HEK293 (cell line): ENCODE data around the gene SCRN2.

Experiments
- CTCF ChIA-PET: fragments of 350-600 bp; formaldehyde crosslinking; extraction: SDS; loops from one replicate; lab custom pipeline; 2021; ENCODE audit warnings: antibody characterized with exemption; lab: Yijun Ruan, JAX
- POLR2A ChIA-PET: fragments of 300-600 bp; formaldehyde crosslinking; extraction: SDS; loops from one replicate; lab custom pipeline; 2020; ENCODE audit warnings: antibody characterized with exemption, inconsistent platforms; lab: Yijun Ruan, JAX
- H3K27ac ChIP-seq: fragments of 200-500 bp; sonication (Bioruptor generic); 2 replicates; pipeline ENCODE4 v1.5.1; 2014; ENCODE audit warnings: low read depth, low read length, control low read depth, inconsistent platforms; ENCODE audit errors: extremely low read depth
- H3K36me3 ChIP-seq, 2 experiments: fragments of 200-500 bp in 1 of 2; sonication (Bioruptor generic) in 1 of 2; 1 replicate in 1 of 2; 2 replicates in 1 of 2; pipeline ENCODE4 v1.5.1; 2014 to 2017; ENCODE audit warnings: inconsistent platforms in 2 of 2, low read length in 2 of 2; ENCODE audit not compliant: control insufficient read depth in 2 of 2, insufficient read depth in 1 of 2
- H3K4me1 ChIP-seq: fragments of 200-500 bp; sonication (Bioruptor generic); 2 replicates; pipeline ENCODE4 v1.5.1; 2014; ENCODE audit warnings: mild to moderate bottlenecking, low read length, inconsistent platforms; ENCODE audit not compliant: control insufficient read depth, insufficient read depth
- H3K4me3 ChIP-seq: 2 replicates; pipeline ENCODE4 v1.5.1; 2011; ENCODE audit warnings: low read depth, mild to moderate bottlenecking, control low read depth, low read length, moderate library complexity
- H3K9me3 ChIP-seq: fragments of 200-500 bp; sonication (Bioruptor generic); 2 replicates; pipeline ENCODE4 v1.5.1; 2014; ENCODE audit warnings: low read depth, low read length, inconsistent platforms; ENCODE audit not compliant: control insufficient read depth, insufficient read depth
- MZF1 ChIP-seq: fragments of 450-650 bp; formaldehyde crosslinking; IDR thresholded peaks from 2 replicates; pipeline ENCODE4 v1.5.1; 2017; ENCODE audit warnings: missing biosample characterization, missing genetic modification characterization, borderline replicate concordance
- REPIN1 ChIP-seq: fragments of 450-650 bp; formaldehyde crosslinking; IDR thresholded peaks from 2 replicates; pipeline ENCODE4 v1.5.1; 2017; ENCODE audit warnings: missing biosample characterization, missing genetic modification characterization, low read depth
- SCRT2 ChIP-seq: fragments of 450-650 bp; formaldehyde crosslinking; IDR thresholded peaks from 2 replicates; pipeline ENCODE4 v1.5.1; 2016; ENCODE audit warnings: missing biosample characterization, missing genetic modification characterization
- ZBTB48 ChIP-seq: fragments of 450-650 bp; formaldehyde crosslinking; IDR thresholded peaks from 2 replicates; pipeline ENCODE4 v1.5.1; 2016; ENCODE audit warnings: missing biosample characterization, missing genetic modification characterization
- ZNF133 ChIP-seq: fragments of 450-650 bp; formaldehyde crosslinking; IDR thresholded peaks from 2 replicates; pipeline ENCODE4 v1.5.1; 2016; ENCODE audit warnings: missing biosample characterization, missing genetic modification characterization
- ZNF214 ChIP-seq: fragments of 450-650 bp; formaldehyde crosslinking; IDR thresholded peaks from 2 replicates; pipeline ENCODE4 v1.5.1; 2017; ENCODE audit warnings: missing biosample characterization, mild to moderate bottlenecking, missing genetic modification characterization, borderline replicate concordance
- ZNF23 ChIP-seq: fragments of 450-650 bp; formaldehyde crosslinking; IDR thresholded peaks from 2 replicates; pipeline ENCODE4 v1.5.1; 2016; ENCODE audit warnings: missing biosample characterization, missing genetic modification characterization, borderline replicate concordance
- ZNF24 ChIP-seq: fragments of 450-650 bp; formaldehyde crosslinking; IDR thresholded peaks from 2 replicates; pipeline ENCODE4 v1.5.1; 2016; ENCODE audit warnings: missing biosample characterization, missing genetic modification characterization
- ZNF341 ChIP-seq: fragments of 450-650 bp; formaldehyde crosslinking; IDR thresholded peaks from 2 replicates; pipeline ENCODE4; 2016; ENCODE audit warnings: low read depth, missing biosample characterization, missing genetic modification characterization
- ZNF350 ChIP-seq: fragments of 450-650 bp; formaldehyde crosslinking; IDR thresholded peaks from 2 replicates; pipeline ENCODE4 v1.5.0; 2017; ENCODE audit warnings: missing biosample characterization, mild to moderate bottlenecking, missing genetic modification characterization
- ZNF423 ChIP-seq: fragments of 450-650 bp; formaldehyde crosslinking; IDR thresholded peaks from 2 replicates; pipeline ENCODE4 v1.5.1; 2016; ENCODE audit warnings: missing biosample characterization, missing genetic modification characterization
- ZNF561 ChIP-seq: fragments of 450-650 bp; IDR thresholded peaks from 2 replicates; pipeline ENCODE4 v1.5.1; 2018; ENCODE audit warnings: missing biosample characterization, missing genetic modification characterization, borderline replicate concordance
- ZNF596 ChIP-seq: fragments of 450-650 bp; IDR thresholded peaks from 2 replicates; pipeline ENCODE4 v1.5.0; 2018; ENCODE audit warnings: missing biosample characterization, mild to moderate bottlenecking, missing genetic modification characterization, moderate library complexity
- ZNF658 ChIP-seq: fragments of 450-650 bp; formaldehyde crosslinking; IDR thresholded peaks from 2 replicates; pipeline ENCODE4; 2016; ENCODE audit warnings: missing biosample characterization, missing genetic modification characterization
- ZNF76 ChIP-seq: fragments of 450-650 bp; formaldehyde crosslinking; IDR thresholded peaks from 2 replicates; pipeline ENCODE4; 2016; ENCODE audit warnings: low read depth, missing biosample characterization, missing genetic modification characterization, borderline replicate concordance
- ZNF777 ChIP-seq: fragments of 450-650 bp; formaldehyde crosslinking; IDR thresholded peaks from 2 replicates; pipeline ENCODE4 v1.5.1; 2017; ENCODE audit warnings: missing biosample characterization, missing genetic modification characterization, borderline replicate concordance
- TF ChIP-seq, protein P1 (sequence below): fragments of 450-650 bp; formaldehyde crosslinking; IDR thresholded peaks from 2 replicates; pipeline ENCODE4 v1.5.1; 2016; ENCODE audit warnings: missing biosample characterization, missing genetic modification characterization
- TF ChIP-seq, protein P2 (sequence below): sonication (generic); formaldehyde crosslinking; IDR thresholded peaks from 2 replicates; pipeline ENCODE4 v1.8.1; 2022; ENCODE audit warnings: mild to moderate bottlenecking, moderate library complexity, missing genetic modification reagents
- TF ChIP-seq, protein P3 (sequence below): fragments of 450-650 bp; formaldehyde crosslinking; IDR thresholded peaks from 2 replicates; pipeline ENCODE4 v1.5.1; 2017; ENCODE audit warnings: missing biosample characterization, missing genetic modification characterization
- TF ChIP-seq, protein P4 (sequence below): fragments of 450-650 bp; formaldehyde crosslinking; IDR thresholded peaks from 2 replicates; pipeline ENCODE4 v1.5.1; 2016; ENCODE audit warnings: missing biosample characterization, missing genetic modification characterization
- TF ChIP-seq, protein P5 (sequence below): fragments of 450-650 bp; formaldehyde crosslinking; IDR thresholded peaks from 2 replicates; pipeline ENCODE4 v1.5.1; 2016; ENCODE audit warnings: missing biosample characterization, missing genetic modification characterization, borderline replicate concordance
- TF ChIP-seq, protein P6 (sequence below): fragments of 450-650 bp; formaldehyde crosslinking; IDR thresholded peaks from 2 replicates; pipeline ENCODE4 v1.5.1; 2016; ENCODE audit warnings: missing biosample characterization, missing genetic modification characterization

SCRN2 gene

DNA sequence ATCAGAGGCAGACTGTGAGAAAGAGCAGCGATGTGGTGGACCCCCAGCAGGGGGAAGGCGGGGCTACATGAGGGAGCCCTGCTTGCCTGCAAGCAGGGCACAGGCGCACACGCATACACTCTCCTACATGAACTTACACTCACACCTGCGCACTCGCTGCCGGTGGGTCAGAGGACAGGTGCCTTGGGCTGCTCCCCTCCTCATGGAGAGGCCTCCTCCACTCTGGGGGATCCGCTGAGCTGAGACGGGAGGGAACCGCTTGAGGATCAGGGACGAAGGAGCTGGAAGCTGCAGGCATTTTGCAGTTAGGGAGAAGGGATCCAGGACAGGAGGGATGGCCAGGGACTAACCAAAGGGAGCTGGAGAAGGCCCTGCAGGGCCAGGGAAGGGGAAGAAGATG, 33.7 kb downstream of the SCRN2 start (continued):
- TF ChIP-seq, protein P1, sequence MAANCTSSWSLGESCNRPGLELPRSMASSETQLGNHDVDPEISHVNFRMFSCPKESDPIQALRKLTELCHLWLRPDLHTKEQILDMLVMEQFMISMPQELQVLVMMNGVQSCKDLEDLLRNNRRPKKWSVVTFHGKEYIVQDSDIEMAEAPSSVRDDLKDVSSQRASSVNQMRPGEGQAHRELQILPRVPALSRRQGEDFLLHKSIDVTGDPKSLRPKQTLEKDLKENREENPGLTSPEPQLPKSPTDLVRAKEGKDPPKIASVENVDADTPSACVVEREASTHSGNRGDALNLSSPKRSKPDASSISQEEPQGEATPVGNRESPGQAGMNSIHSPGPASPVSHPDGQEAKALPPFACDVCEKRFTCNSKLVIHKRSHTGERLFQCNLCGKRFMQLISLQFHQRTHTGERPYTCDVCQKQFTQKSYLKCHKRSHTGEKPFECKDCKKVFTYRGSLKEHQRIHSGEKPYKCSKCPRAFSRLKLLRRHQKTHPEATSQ (tag by site-specific recombination) = no peak
- TF ChIP-seq MZF1 (tag by site-specific recombination) = no peak
- no peak for TF ChIP-seq ZNF76
- TF ChIP-seq, protein P2, sequence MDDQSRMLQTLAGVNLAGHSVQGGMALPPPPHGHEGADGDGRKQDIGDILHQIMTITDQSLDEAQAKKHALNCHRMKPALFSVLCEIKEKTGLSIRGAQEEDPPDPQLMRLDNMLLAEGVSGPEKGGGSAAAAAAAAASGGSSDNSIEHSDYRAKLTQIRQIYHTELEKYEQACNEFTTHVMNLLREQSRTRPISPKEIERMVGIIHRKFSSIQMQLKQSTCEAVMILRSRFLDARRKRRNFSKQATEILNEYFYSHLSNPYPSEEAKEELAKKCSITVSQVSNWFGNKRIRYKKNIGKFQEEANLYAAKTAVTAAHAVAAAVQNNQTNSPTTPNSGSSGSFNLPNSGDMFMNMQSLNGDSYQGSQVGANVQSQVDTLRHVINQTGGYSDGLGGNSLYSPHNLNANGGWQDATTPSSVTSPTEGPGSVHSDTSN = no peak
- no peak for TF ChIP-seq ZNF341 (tag by site-specific recombination)
- TF ChIP-seq ZNF658 (tag by site-specific recombination) = no peak
- TF ChIP-seq, protein P3, sequence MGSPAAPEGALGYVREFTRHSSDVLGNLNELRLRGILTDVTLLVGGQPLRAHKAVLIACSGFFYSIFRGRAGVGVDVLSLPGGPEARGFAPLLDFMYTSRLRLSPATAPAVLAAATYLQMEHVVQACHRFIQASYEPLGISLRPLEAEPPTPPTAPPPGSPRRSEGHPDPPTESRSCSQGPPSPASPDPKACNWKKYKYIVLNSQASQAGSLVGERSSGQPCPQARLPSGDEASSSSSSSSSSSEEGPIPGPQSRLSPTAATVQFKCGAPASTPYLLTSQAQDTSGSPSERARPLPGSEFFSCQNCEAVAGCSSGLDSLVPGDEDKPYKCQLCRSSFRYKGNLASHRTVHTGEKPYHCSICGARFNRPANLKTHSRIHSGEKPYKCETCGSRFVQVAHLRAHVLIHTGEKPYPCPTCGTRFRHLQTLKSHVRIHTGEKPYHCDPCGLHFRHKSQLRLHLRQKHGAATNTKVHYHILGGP (tag by site-specific recombination) = no peak
- no peak for TF ChIP-seq REPIN1 (tag by site-specific recombination)
- TF ChIP-seq ZNF596 = no peak
- no peak for TF ChIP-seq ZNF777 (tag by site-specific recombination)

DNA sequence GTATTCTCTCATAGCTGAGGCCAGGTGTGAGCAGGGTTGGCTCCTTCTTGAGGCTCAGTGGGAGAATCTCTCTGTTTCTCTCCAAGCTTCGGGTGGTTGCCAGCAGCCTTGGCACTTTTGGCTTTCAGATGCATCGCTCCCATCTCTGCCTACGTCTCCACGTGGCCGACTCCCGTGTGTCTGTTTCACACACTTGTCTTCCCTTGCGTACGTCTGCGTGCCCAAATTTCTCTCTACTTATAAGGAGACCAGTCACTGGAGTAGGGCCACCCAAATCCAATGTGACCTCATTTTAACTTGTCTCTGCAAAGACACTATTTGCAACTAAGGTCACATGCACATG, 34.2 kb downstream of the SCRN2 start:
- Histone ChIP-seq H3K4me3 (no peak overlapping the region), H3K36me3 (peaks cover 0 to 31% of the 10 kb centered on the region in 2 experiments; a peak in 1 of 3 replicates), H3K4me1 (no peaks in the 10 kb centered on the region), H3K27ac (no peak overlapping the region), H3K9me3 (no peaks in the 10 kb centered on the region)
- ChIA-PET POLR2A (no interaction called here), CTCF (interaction anchor here (0.6 to 1.1 kb wide), 2 partner anchors 22 to 83 kb away, joined by 4 read pairs; no protein-coding TSS in a partner anchor)
- TF ChIP-seq ZNF214 (tag by site-specific recombination) (no peak), REPIN1 (tag by site-specific recombination) (no peak), ZNF423 (tag by site-specific recombination) (no peak), ZBTB48 (no peak), ZNF76 (no peak), ZNF777 (tag by site-specific recombination) (no peak), ZNF24 (no peak), SCRT2 (tag by site-specific recombination) (no peak), ZNF350 (tag by site-specific recombination) (no peak), ZNF561 (no peak), ZNF133 (tag by site-specific recombination) (no peak), ZNF23 (tag by site-specific recombination) (no peak)
- TF ChIP-seq, protein P4, sequence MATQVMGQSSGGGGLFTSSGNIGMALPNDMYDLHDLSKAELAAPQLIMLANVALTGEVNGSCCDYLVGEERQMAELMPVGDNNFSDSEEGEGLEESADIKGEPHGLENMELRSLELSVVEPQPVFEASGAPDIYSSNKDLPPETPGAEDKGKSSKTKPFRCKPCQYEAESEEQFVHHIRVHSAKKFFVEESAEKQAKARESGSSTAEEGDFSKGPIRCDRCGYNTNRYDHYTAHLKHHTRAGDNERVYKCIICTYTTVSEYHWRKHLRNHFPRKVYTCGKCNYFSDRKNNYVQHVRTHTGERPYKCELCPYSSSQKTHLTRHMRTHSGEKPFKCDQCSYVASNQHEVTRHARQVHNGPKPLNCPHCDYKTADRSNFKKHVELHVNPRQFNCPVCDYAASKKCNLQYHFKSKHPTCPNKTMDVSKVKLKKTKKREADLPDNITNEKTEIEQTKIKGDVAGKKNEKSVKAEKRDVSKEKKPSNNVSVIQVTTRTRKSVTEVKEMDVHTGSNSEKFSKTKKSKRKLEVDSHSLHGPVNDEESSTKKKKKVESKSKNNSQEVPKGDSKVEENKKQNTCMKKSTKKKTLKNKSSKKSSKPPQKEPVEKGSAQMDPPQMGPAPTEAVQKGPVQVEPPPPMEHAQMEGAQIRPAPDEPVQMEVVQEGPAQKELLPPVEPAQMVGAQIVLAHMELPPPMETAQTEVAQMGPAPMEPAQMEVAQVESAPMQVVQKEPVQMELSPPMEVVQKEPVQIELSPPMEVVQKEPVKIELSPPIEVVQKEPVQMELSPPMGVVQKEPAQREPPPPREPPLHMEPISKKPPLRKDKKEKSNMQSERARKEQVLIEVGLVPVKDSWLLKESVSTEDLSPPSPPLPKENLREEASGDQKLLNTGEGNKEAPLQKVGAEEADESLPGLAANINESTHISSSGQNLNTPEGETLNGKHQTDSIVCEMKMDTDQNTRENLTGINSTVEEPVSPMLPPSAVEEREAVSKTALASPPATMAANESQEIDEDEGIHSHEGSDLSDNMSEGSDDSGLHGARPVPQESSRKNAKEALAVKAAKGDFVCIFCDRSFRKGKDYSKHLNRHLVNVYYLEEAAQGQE (tag by site-specific recombination) = no peak
- TF ChIP-seq, protein P5, sequence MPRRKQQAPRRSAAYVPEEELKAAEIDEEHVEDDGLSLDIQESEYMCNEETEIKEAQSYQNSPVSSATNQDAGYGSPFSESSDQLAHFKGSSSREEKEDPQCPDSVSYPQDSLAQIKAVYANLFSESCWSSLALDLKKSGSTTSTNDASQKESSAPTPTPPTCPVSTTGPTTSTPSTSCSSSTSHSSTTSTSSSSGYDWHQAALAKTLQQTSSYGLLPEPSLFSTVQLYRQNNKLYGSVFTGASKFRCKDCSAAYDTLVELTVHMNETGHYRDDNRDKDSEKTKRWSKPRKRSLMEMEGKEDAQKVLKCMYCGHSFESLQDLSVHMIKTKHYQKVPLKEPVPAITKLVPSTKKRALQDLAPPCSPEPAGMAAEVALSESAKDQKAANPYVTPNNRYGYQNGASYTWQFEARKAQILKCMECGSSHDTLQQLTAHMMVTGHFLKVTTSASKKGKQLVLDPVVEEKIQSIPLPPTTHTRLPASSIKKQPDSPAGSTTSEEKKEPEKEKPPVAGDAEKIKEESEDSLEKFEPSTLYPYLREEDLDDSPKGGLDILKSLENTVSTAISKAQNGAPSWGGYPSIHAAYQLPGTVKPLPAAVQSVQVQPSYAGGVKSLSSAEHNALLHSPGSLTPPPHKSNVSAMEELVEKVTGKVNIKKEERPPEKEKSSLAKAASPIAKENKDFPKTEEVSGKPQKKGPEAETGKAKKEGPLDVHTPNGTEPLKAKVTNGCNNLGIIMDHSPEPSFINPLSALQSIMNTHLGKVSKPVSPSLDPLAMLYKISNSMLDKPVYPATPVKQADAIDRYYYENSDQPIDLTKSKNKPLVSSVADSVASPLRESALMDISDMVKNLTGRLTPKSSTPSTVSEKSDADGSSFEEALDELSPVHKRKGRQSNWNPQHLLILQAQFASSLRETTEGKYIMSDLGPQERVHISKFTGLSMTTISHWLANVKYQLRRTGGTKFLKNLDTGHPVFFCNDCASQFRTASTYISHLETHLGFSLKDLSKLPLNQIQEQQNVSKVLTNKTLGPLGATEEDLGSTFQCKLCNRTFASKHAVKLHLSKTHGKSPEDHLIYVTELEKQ (tag by site-specific recombination) = no peak
- TF ChIP-seq, protein P6, sequence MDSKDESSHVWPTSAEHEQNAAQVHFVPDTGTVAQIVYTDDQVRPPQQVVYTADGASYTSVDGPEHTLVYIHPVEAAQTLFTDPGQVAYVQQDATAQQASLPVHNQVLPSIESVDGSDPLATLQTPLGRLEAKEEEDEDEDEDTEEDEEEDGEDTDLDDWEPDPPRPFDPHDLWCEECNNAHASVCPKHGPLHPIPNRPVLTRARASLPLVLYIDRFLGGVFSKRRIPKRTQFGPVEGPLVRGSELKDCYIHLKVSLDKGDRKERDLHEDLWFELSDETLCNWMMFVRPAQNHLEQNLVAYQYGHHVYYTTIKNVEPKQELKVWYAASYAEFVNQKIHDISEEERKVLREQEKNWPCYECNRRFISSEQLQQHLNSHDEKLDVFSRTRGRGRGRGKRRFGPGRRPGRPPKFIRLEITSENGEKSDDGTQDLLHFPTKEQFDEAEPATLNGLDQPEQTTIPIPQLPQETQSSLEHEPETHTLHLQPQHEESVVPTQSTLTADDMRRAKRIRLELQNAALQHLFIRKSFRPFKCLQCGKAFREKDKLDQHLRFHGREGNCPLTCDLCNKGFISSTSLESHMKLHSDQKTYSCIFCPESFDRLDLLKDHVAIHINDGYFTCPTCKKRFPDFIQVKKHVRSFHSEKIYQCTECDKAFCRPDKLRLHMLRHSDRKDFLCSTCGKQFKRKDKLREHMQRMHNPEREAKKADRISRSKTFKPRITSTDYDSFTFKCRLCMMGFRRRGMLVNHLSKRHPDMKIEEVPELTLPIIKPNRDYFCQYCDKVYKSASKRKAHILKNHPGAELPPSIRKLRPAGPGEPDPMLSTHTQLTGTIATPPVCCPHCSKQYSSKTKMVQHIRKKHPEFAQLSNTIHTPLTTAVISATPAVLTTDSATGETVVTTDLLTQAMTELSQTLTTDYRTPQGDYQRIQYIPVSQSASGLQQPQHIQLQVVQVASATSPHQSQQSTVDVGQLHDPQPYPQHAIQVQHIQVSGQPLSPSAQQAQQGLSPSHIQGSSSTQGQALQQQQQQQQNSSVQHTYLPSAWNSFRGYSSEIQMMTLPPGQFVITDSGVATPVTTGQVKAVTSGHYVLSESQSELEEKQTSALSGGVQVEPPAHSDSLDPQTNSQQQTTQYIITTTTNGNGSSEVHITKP = no peak
